ENCODE measurements around the gene NPC1.

DNA sequence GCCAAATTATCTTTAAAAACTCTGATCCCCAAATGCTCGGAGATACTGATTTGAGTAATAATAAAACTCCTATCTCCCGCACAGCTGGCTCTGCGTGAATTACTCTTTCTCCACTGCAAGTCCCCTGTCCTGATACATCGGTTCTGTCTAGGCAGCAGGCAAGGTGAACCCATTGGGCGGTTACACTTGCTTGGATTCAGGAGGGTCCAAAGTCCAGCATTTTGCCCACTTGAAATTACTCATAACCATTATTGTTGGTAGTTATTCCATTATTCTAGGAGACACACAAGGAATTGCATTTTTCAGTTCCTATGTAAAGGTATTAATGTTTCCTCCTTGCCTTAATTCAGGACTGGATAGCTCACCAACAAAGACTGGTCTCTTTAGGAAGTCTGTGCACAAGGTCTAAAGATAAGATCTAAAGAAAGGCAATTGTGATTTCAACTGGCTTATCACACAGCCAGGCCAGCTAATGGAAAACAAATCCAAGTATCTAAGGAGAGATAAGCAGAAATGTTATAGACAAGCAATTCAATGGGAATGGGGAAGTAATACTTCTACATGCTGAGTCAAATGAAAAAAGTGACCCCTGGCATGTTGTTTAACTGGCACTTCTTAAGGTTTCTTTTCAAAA, 23.2 kb upstream of the NPC1 start:
- no peak for TF ChIP-seq EZH2 (IDR thresholded peaks at IDR 0.05; ENCODE audit: borderline replicate concordance, low read length)
- TF ChIP-seq, protein P1, sequence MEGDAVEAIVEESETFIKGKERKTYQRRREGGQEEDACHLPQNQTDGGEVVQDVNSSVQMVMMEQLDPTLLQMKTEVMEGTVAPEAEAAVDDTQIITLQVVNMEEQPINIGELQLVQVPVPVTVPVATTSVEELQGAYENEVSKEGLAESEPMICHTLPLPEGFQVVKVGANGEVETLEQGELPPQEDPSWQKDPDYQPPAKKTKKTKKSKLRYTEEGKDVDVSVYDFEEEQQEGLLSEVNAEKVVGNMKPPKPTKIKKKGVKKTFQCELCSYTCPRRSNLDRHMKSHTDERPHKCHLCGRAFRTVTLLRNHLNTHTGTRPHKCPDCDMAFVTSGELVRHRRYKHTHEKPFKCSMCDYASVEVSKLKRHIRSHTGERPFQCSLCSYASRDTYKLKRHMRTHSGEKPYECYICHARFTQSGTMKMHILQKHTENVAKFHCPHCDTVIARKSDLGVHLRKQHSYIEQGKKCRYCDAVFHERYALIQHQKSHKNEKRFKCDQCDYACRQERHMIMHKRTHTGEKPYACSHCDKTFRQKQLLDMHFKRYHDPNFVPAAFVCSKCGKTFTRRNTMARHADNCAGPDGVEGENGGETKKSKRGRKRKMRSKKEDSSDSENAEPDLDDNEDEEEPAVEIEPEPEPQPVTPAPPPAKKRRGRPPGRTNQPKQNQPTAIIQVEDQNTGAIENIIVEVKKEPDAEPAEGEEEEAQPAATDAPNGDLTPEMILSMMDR (conservative IDR thresholded peaks at IDR 0.05 in 1 of 2, IDR thresholded peaks at IDR 0.05 in 1 of 2; ENCODE audit: extremely low read depth in 1 of 2, insufficient read depth in 1 of 2, low read depth in 1 of 2, low read length in 2 of 2), result no peak

Measured in mammary epithelial cell (primary cell).